ENCODE data around the gene PLEKHA8.

The PLEKHA8 gene

GRCh38 chr7:30028216-30028748 lies at the start of gene PLEKHA8:
PLEKHA8 (plus strand) TSS chr7:30028412; CDS start chr7:30028763, 351 bp downstream.
- peak; percentile 88 for DNase-seq

GRCh38 chr7:29980151-29980550 lies 48.1 kb upstream of the PLEKHA8 start:
- no peak for DNase-seq

GRCh38 chr7:29987083-29987482 lies 41.1 kb upstream of the PLEKHA8 start:
- no peak for DNase-seq

GRCh38 chr7:29987811-29988317 lies 40.3 kb upstream of the PLEKHA8 start:
- DNase-seq: peak; percentile 16

- DNase-seq: peak; percentile 69
Observed at GRCh38 chr7:29988424-29989256, 39.6 kb upstream of the PLEKHA8 start.

GRCh38 chr7:29989257-29989995 lies 38.8 kb upstream of the PLEKHA8 start, which contains the start of gene SCRN1:
SCRN1 (minus strand) TSS chr7:29989801; CDS start chr7:29969067, 20,734 bp downstream.
- DNase-seq: peak; percentile 44

- DNase-seq: no peak
Observed at GRCh38 chr7:29990931-29991330, 37.3 kb upstream of the PLEKHA8 start.

GRCh38 chr7:29991937-29992336 lies 36.3 kb upstream of the PLEKHA8 start:
- no peak for DNase-seq

GRCh38 chr7:29993140-29993539 lies 35.1 kb upstream of the PLEKHA8 start:
- DNase-seq: no peak

- DNase-seq: no peak
Observed at GRCh38 chr7:29995652-29996051, 32.6 kb upstream of the PLEKHA8 start.

- DNase-seq: no peak
Observed at GRCh38 chr7:29996321-29996720, 31.9 kb upstream of the PLEKHA8 start.

- no peak for DNase-seq
Observed at GRCh38 chr7:29998489-29998888, 29.7 kb upstream of the PLEKHA8 start.

GRCh38 chr7:30001998-30002397 lies 26.2 kb upstream of the PLEKHA8 start:
- no peak for DNase-seq

GRCh38 chr7:30003098-30003497 lies 25.1 kb upstream of the PLEKHA8 start:
- DNase-seq: no peak

GRCh38 chr7:30005464-30005863 lies 22.7 kb upstream of the PLEKHA8 start:
- DNase-seq: no peak

GRCh38 chr7:30010021-30010420 lies 18.2 kb upstream of the PLEKHA8 start:
- no peak for DNase-seq

GRCh38 chr7:30012757-30013156 lies 15.5 kb upstream of the PLEKHA8 start:
- DNase-seq: no peak

GRCh38 chr7:30018451-30018850 lies 9.8 kb upstream of the PLEKHA8 start:
- DNase-seq: no peak

GRCh38 chr7:30019387-30019786 lies 8.8 kb upstream of the PLEKHA8 start:
- no peak for DNase-seq

GRCh38 chr7:30019960-30020359 lies 8.3 kb upstream of the PLEKHA8 start:
- DNase-seq: no peak

GRCh38 chr7:30020535-30020934 lies 7.7 kb upstream of the PLEKHA8 start:
- no peak for DNase-seq

- DNase-seq: no peak
Observed at GRCh38 chr7:30022991-30023390, 5.2 kb upstream of the PLEKHA8 start.

- no peak for DNase-seq
Observed at GRCh38 chr7:30023524-30023923, 4.7 kb upstream of the PLEKHA8 start.

Data from NCI-H1092 treated with DMSO at 0.1 percent for 48 hours (cell line).